Right lobe of liver (tissue), 6 donors: Measurements from ENCODE around the gene TCF23. TPM values are rescaled to one million over a fixed set of nuclear protein-coding genes. Genes with fewer than 3 reads are reported as not detected.

ENCODE experiments used
- ATAC-seq, 4 donors: fragments of 200-7000 bp; cut with Tn5 transposase; one replicate each; pipeline ENCODE4 v1.9.1; 2020; ENCODE audit warnings: mild to moderate bottlenecking in 4 of 4, moderate library complexity in 4 of 4
- DNase-seq, 3 donors: peaks; one replicate each; pipeline ENCODE4 v3.0.0-alpha.2; 2020
- H3K27ac ChIP-seq, 3 donors: fragments of 200-600 bp; one replicate each; pipeline ENCODE4 v1.8.0; 2022
- H3K27me3 ChIP-seq, 2 donors: fragments of 200-600 bp; one replicate each; pipeline ENCODE4 v1.8.0; 2022
- H3K36me3 ChIP-seq, 4 donors: fragments of 200-600 bp; sonication (generic) in 1 of 4; one replicate each; pipeline versions ENCODE4 v1.5.1 to v1.8.0; 2017 to 2022; ENCODE audit warnings: control low read depth in 1 of 4
- H3K4me1 ChIP-seq, 4 donors: fragments of 200-600 bp; sonication (generic) in 1 of 4; one replicate each; pipeline versions ENCODE4 v1.5.1 to v1.8.0; 2017 to 2022; ENCODE audit warnings: control low read depth in 1 of 4
- H3K4me3 ChIP-seq, 3 donors: fragments of 200-600 bp; one replicate each; pipeline ENCODE4 v1.8.0; 2022
- H3K9me3 ChIP-seq, 4 donors: fragments of 200-600 bp; sonication (generic) in 1 of 4; one replicate each; pipeline versions ENCODE4 v1.5.1 to v1.8.0; 2017 to 2022; ENCODE audit warnings: control low read depth in 1 of 4
- CTCF ChIP-seq, 4 donors: fragments of 200-600 bp in 3 of 4; fragments of 450-650 bp in 1 of 4; IDR thresholded peaks; one replicate each; pipeline versions ENCODE4 v1.5.1 to v1.8.0; 2016 to 2022; ENCODE audit warnings: antibody characterized with exemption in 4 of 4, mild to moderate bottlenecking in 2 of 4
- POLR2A ChIP-seq: fragments of 450-650 bp; IDR thresholded peaks from one replicate; pipeline ENCODE4 v1.6.1; 2017; ENCODE audit warnings: antibody characterized with exemption, mild to moderate bottlenecking
- WGBS: methylation state at CpG from one replicate; pipeline ENCODE4 v1.1.6; 2018; ENCODE audit warnings: low coverage, low lambda C conversion rate; ENCODE audit not compliant: insufficient coverage; ENCODE audit errors: missing lambda C conversion rate; 5-methylcytosine and 5-hydroxymethylcytosine counted together
- intact Hi-C, 2 donors: fragments of 100-400 bp; cut with DNase I; formaldehyde crosslinking; loops; one replicate each; pipeline versions ENCODE4 v1.11.2 to v1.14.1; 2022
- long read RNA-seq: library from polyadenylated mRNA; unstranded; transcript quantifications from one replicate; pipeline ENCODE4 v2.0.0, GENCODE V29; 2019
- total RNA-seq, 6 experiments: library from RNA; depleted of rRNA in 2 of 6; stranded (reverse); fragments of >200 nt in 2 of 6; fragmentation: NEBNext Ultra II Directional in 3 of 6; extraction: Animal tissue kit (Norgen Biotek cat#: 25700) in 3 of 6; gene quantifications; one replicate each; pipeline versions ENCODE4 v1.1.0 to v1.2.4, GENCODE V29; 2016 to 2023
- donor health status: DM: no; HTN: yes; CAD: no.
- donor health status: DM: no; HTN: no; CAD: no.
- donor health status: DM: no; HTN: no; CAD: no.
- donor health status: DM: no; HTN: yes; CAD: no.
- donor health status: DM: no; HTN: yes; CAD: no.

The TCF23 gene
- total RNA-seq: under 1 TPM in 1 of 6 experiments, not detected in 5; 0.04 TPM
- long read RNA-seq: 0 reads

GRCh38 chr2:27148801-27149439 is at the start of gene TCF23:
Gene TCF23 (plus strand): TSS chr2:27149004. CDS start chr2:27149134, 130 bp downstream.
- Histone ChIP-seq H3K36me3 (no peaks in the 10 kb centered on the region), H3K27ac (no peak within 1 kb of the TSS), H3K4me1 (no peaks in the 10 kb centered on the region), H3K4me3 (no peak within 1 kb of the TSS), H3K9me3 (no peaks in the 10 kb centered on the region), H3K27me3 (no peaks in the 10 kb centered on the region)
- DNase-seq (no peak), ATAC-seq (no peak)
- intact Hi-C loops: no loop called here
- 93% methylated on average over 2 of the region's 12 CpGs for WGBS
- TF ChIP-seq POLR2A (no peak), CTCF (IDR thresholded peaks at IDR 0.05) (no peak)

- intact Hi-C loops: loop anchor here (10.0 kb wide), 3 partner anchors 95 to 195 kb away; partner anchors contain the start of gene DNAJC5G (in 1 of the 2)
- no peak overlapping the region for H3K4me3 ChIP-seq
- H3K4me1 ChIP-seq: peaks cover 0 to 25% (median 11%) of the 10 kb centered on the region in 4 donors
- 87% methylated on average over 3 of the region's 19 CpGs for WGBS
- no peaks in the 10 kb centered on the region for H3K27me3 ChIP-seq
- no peaks in the 10 kb centered on the region for H3K9me3 ChIP-seq
- no peak overlapping the region for H3K27ac ChIP-seq
- TF ChIP-seq CTCF (IDR thresholded peaks at IDR 0.05) (no peak), POLR2A (no peak)
- peaks cover 0 to 38% (median 15%) of the 10 kb centered on the region in 4 donors for H3K36me3 ChIP-seq
- ATAC-seq (no peak), DNase-seq (no peak)
Measured at GRCh38 chr2:27099334-27099955, 49.4 kb upstream of the TCF23 start.

- intact Hi-C loops: no loop called here
- Histone ChIP-seq H3K27ac (no peak overlapping the region), H3K36me3 (peaks cover 0 to 38% (median 15%) of the 10 kb centered on the region in 4 donors), H3K9me3 (no peaks in the 10 kb centered on the region), H3K4me1 (peaks cover 0 to 19% (median 8%) of the 10 kb centered on the region in 4 donors), H3K27me3 (no peaks in the 10 kb centered on the region), H3K4me3 (no peak overlapping the region)
- no peak for ATAC-seq
- 61% methylated on average over 10 of the region's 10 CpGs for WGBS
- no peak for TF ChIP-seq POLR2A
- no peak for TF ChIP-seq CTCF (IDR thresholded peaks at IDR 0.05)
- no peak for DNase-seq
Measured at GRCh38 chr2:27100036-27100435, 48.8 kb upstream of the TCF23 start.

- peak; percentile 4 to 26 (median 14) for ATAC-seq
- peaks cover 0 to 29% (median 12%) of the 10 kb centered on the region in 4 donors for H3K36me3 ChIP-seq
Measured at GRCh38 chr2:27102329-27102728, 46.5 kb upstream of the TCF23 start.

More at GRCh38 chr2:27102329-27102728, 46.5 kb upstream of the TCF23 start:
- H3K9me3 ChIP-seq: no peaks in the 10 kb centered on the region
- TF ChIP-seq CTCF (IDR thresholded peaks at IDR 0.05) (no peak), POLR2A (no peak)
- no peak overlapping the region for H3K4me3 ChIP-seq
- no peak overlapping the region for H3K27ac ChIP-seq
- WGBS: no CpG with 5 or more reads among the region's 5 CpGs
- intact Hi-C loops: no loop called here
- no peak for DNase-seq
- no peaks in the 10 kb centered on the region for H3K4me1 ChIP-seq
- no peaks in the 10 kb centered on the region for H3K27me3 ChIP-seq
